PC-9 (cell line): Measurements from ENCODE around the gene DCLK3.

ENCODE experiments used
- EZH2 ChIP-seq: fragments of 200-600 bp; sonication (generic); IDR thresholded peaks from 2 replicates; pipeline ENCODE4 v1.8.0; 2017; ENCODE audit warnings: antibody characterized with exemption, low read depth
- TF ChIP-seq, protein P1 (sequence below): fragments of 200-600 bp; sonication (generic); conservative IDR thresholded peaks from 2 replicates; pipeline ENCODE4 v1.6.1; 2017; ENCODE audit warnings: mixed run types, antibody characterized with exemption, mild to moderate bottlenecking, moderate library complexity

DNA sequence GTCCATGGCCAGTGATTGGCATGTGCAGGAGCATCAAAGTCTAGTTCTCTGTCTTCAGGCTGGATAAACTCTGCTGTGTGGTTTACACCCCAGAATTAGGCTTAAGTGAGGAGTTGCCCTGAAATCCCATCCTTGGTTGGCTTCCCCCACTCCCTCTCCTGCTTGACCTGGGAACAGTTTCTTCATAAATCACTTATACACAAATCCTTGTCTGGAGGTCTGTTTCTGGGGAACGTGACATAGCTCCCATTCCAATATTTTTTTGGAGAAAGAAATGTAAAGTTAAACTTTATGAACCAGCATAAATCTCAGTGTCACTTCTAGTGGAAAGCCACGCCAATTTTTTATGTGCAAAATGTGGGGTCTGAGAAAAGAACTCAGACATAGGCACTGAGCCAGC lies 98.2 kb downstream of the DCLK3 start:
- TF ChIP-seq, protein P1, sequence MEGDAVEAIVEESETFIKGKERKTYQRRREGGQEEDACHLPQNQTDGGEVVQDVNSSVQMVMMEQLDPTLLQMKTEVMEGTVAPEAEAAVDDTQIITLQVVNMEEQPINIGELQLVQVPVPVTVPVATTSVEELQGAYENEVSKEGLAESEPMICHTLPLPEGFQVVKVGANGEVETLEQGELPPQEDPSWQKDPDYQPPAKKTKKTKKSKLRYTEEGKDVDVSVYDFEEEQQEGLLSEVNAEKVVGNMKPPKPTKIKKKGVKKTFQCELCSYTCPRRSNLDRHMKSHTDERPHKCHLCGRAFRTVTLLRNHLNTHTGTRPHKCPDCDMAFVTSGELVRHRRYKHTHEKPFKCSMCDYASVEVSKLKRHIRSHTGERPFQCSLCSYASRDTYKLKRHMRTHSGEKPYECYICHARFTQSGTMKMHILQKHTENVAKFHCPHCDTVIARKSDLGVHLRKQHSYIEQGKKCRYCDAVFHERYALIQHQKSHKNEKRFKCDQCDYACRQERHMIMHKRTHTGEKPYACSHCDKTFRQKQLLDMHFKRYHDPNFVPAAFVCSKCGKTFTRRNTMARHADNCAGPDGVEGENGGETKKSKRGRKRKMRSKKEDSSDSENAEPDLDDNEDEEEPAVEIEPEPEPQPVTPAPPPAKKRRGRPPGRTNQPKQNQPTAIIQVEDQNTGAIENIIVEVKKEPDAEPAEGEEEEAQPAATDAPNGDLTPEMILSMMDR = no peak
- no peak for TF ChIP-seq EZH2
